Measurements from ENCODE around the gene KCTD17.

The KCTD17 gene, protein sequence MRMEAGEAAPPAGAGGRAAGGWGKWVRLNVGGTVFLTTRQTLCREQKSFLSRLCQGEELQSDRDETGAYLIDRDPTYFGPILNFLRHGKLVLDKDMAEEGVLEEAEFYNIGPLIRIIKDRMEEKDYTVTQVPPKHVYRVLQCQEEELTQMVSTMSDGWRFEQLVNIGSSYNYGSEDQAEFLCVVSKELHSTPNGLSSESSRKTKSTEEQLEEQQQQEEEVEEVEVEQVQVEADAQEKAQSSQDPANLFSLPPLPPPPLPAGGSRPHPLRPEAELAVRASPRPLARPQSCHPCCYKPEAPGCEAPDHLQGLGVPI

DNA sequence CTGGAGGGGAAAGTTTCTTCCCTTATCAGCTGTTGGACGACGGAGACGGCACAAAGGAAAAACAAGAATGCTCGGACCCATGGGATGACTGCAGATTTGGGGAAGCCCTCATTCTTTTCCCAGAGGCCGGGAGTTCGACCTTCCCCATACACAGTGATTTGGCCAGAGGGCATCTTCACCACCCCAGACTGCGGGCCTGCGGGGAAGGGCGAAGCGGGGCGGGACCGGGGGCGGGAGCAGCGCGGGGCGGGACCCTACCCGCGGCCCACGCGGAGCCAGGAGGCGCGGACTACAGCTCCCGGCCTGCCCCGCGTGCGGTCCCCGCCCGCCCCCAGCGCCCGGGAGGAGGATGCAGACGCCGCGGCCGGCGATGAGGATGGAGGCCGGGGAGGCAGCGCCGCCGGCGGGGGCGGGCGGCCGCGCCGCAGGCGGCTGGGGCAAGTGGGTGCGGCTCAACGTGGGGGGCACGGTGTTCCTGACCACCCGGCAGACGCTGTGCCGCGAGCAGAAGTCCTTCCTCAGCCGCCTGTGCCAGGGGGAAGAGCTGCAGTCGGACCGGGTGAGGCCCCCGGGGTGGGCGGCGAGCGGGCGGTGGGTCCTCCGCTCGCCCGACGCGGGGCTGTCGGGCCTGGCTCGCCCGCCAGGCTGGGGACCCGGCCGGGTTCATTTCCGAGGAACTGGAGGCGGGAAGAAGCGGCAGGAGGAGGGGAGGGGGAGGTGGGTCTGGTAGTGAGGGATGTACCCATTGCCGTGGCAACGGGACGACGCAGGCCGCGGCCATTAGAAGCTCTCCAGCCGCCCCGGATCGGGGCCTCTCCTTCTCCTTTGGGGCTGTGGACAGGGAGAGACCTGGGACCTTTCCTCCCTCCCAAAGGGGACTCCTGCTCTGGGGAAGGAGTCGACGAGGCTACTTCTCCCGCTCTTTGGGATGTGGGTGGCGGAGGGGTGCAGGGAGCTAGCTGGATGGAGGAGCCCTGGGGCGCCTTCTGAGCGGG lies at the start of gene KCTD17:
TSS of gene KCTD17 (plus strand) at position 352 of the 995 bp plus-strand sequence. CDS start at position 371, 19 bp downstream.
- Histone ChIP-seq H3K36me3 (ENCODE audit: control insufficient read depth, insufficient read depth, low read length) (peaks cover 26% of the 10 kb centered on the region), H3K27ac (ENCODE audit: low read depth, low read length) (no peak within 1 kb of the TSS), H3K27me3 (ENCODE audit: control insufficient read depth, insufficient read depth, low read length) (peaks cover 6% of the 10 kb centered on the region; the same call in 1 of the 2 replicates), H3K4me1 (ENCODE audit: control insufficient read depth, insufficient read depth, low read length) (peaks cover 3% of the 10 kb centered on the region; the same call in 1 of the 2 replicates), H3K4me3 (ENCODE audit: low read depth, low read length) (peak within 1 kb of the TSS; percentile 83), H3K9ac (ENCODE audit: low read depth, low read length) (no peak within 1 kb of the TSS), H3K9me3 (ENCODE audit: control insufficient read depth, insufficient read depth, low read length) (no peaks in the 10 kb centered on the region)

DNA sequence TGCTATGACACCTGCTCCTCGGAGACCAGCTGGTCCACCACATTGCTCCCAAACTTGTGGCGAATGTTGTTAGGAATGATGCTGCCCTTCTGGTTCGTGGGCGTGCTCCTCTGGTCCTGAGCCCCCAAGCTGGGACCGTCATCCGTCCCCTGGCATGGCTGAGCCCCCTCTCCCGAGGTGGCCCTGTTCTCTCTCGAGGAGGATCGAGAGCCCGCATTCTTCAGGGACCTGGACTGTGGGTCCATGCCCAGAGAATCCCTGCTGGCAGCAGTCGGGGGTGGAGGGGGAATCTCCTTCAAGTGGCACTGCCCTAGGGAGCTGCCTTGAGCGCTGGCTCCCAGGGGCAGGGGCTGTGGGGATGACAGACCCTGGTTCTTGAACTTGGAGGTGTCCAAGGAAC lies 49.7 kb upstream of the KCTD17 start:
- no peak overlapping the region for H3K27ac ChIP-seq (ENCODE audit: low read depth, low read length)
- H3K4me1 ChIP-seq (ENCODE audit: control insufficient read depth, insufficient read depth, low read length) = no peaks in the 10 kb centered on the region
- no peaks in the 10 kb centered on the region for H3K36me3 ChIP-seq (ENCODE audit: control insufficient read depth, insufficient read depth, low read length)
- H3K4me3 ChIP-seq (ENCODE audit: low read depth, low read length) = no peak overlapping the region
- H3K27me3 ChIP-seq (ENCODE audit: control insufficient read depth, insufficient read depth, low read length) = no peaks in the 10 kb centered on the region; the same call in 1 of the 2 replicates
- H3K9me3 ChIP-seq (ENCODE audit: control insufficient read depth, insufficient read depth, low read length) = no peaks in the 10 kb centered on the region
- H3K9ac ChIP-seq (ENCODE audit: low read depth, low read length) = no peak overlapping the region

DNA sequence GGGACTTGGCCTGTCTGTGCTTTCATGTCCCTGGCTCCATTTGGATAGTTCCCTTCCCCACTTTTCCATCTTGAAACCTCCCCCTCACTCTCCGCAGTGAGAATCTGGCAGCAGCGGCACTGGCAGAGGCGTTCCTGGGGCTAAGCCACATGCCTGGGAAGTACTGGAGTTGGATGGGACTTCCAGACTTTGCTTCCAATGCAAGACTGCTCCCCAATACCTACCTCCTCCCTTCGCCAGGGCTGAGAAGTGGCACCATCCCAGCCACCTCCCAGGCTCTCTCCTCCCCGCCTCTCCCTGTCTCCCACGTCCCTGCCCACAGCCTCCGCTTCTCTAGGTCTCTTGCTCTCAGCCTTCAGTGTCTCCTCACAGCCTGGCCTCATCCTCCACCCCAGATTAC lies 48.9 kb upstream of the KCTD17 start:
- no peak overlapping the region for H3K27ac ChIP-seq (ENCODE audit: low read depth, low read length)
- no peak overlapping the region for H3K4me3 ChIP-seq (ENCODE audit: low read depth, low read length)
- no peak overlapping the region for H3K9ac ChIP-seq (ENCODE audit: low read depth, low read length)
- H3K36me3 ChIP-seq (ENCODE audit: control insufficient read depth, insufficient read depth, low read length) = no peaks in the 10 kb centered on the region
- no peaks in the 10 kb centered on the region for H3K4me1 ChIP-seq (ENCODE audit: control insufficient read depth, insufficient read depth, low read length)
- no peaks in the 10 kb centered on the region; the same call in 1 of the 2 replicates for H3K27me3 ChIP-seq (ENCODE audit: control insufficient read depth, insufficient read depth, low read length)
- H3K9me3 ChIP-seq (ENCODE audit: control insufficient read depth, insufficient read depth, low read length) = no peaks in the 10 kb centered on the region

DNA sequence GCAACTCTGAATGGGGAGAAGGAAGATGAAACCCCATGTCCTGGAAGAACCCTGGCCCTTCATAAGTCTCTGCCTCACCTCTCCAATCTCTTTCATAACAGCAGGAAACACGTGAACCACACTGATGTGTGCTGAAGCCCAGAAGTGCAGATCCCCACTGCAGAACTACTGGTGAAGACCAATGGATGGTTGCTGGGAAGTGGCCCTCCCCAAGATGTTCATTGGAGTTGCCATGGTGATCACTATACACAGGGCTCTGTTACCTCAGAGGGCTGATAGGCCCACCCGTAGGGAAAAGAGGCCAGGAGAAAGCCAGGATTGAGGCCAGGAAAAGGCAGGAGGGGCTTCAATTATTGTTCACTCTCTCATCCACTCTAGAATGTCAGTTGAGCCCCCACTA lies 43.9 kb upstream of the KCTD17 start:
- H3K36me3 ChIP-seq (ENCODE audit: control insufficient read depth, insufficient read depth, low read length) = no peaks in the 10 kb centered on the region
- H3K27ac ChIP-seq (ENCODE audit: low read depth, low read length) = no peak overlapping the region
- H3K9me3 ChIP-seq (ENCODE audit: control insufficient read depth, insufficient read depth, low read length) = no peaks in the 10 kb centered on the region
- no peaks in the 10 kb centered on the region for H3K4me1 ChIP-seq (ENCODE audit: control insufficient read depth, insufficient read depth, low read length)
- H3K4me3 ChIP-seq (ENCODE audit: low read depth, low read length) = no peak overlapping the region
- H3K27me3 ChIP-seq (ENCODE audit: control insufficient read depth, insufficient read depth, low read length) = peaks cover 9% of the 10 kb centered on the region
- no peak overlapping the region for H3K9ac ChIP-seq (ENCODE audit: low read depth, low read length)

DNA sequence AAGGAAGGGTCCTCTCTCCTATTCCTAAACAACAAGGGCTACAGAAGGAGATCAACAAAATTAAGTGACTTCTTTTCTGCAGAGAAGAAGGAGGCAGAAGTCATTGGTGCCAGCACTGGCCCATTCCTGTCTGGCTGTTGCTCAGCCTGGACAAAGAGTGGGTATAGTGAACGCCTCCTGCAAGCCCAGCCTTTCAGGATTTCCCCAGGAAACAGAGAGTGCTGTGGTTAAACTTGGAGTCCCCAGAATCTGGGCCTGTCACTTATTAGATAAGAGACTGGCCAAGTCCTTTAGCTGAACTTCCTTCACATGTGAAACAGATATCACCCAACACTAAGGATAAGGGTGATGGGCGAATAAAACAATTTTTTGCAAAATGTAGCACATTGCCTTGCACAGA lies 43.2 kb upstream of the KCTD17 start:
- peaks cover 9% of the 10 kb centered on the region for H3K27me3 ChIP-seq (ENCODE audit: control insufficient read depth, insufficient read depth, low read length)
- H3K4me1 ChIP-seq (ENCODE audit: control insufficient read depth, insufficient read depth, low read length) = no peaks in the 10 kb centered on the region
- H3K27ac ChIP-seq (ENCODE audit: low read depth, low read length) = no peak overlapping the region
- H3K36me3 ChIP-seq (ENCODE audit: control insufficient read depth, insufficient read depth, low read length) = no peaks in the 10 kb centered on the region
- no peaks in the 10 kb centered on the region for H3K9me3 ChIP-seq (ENCODE audit: control insufficient read depth, insufficient read depth, low read length)
- no peak overlapping the region for H3K9ac ChIP-seq (ENCODE audit: low read depth, low read length)
- no peak overlapping the region for H3K4me3 ChIP-seq (ENCODE audit: low read depth, low read length)

DNA sequence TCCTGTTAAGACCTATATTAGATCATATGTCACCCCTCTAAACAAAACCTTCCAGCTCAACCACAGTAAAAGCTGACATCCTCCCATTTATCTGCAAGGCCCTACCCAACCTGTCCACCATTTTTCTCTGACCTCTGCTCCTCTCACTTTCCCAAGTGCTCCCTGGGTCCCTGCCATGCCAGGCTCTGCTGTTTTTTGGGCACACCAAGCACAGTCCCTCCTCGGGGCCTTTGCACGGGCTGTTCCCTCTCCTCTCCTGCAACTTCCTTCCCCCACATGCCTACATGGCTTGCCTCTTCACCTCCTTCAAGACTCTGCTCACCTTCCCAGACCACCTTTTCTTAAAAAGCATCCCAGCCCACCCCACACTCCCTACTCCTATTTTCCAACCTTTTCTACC lies 42.1 kb upstream of the KCTD17 start:
- H3K36me3 ChIP-seq (ENCODE audit: control insufficient read depth, insufficient read depth, low read length) = no peaks in the 10 kb centered on the region
- H3K9me3 ChIP-seq (ENCODE audit: control insufficient read depth, insufficient read depth, low read length) = no peaks in the 10 kb centered on the region
- peaks cover 9% of the 10 kb centered on the region for H3K27me3 ChIP-seq (ENCODE audit: control insufficient read depth, insufficient read depth, low read length)

DNA sequence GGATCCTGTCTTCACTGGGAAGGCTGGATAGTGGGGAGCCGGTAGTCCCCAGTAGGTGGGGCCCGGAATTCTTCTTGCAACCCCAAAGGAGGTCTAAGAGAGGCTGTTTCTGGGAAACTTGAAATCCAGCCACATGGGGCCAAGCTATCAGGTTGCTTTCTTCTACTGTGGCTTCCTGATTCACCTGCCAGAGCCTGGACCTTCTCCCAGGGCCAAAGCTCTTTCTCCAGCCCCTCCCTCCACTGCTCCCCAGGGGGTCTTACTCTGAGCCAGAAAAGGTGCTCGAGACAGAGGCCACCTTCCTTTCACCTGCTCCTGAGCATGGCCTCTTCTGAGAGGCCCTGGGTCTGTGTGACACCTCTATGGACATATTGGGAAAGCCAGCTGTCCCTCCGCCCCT lies 41.4 kb upstream of the KCTD17 start:
- no peaks in the 10 kb centered on the region for H3K4me1 ChIP-seq (ENCODE audit: control insufficient read depth, insufficient read depth, low read length)
- H3K27me3 ChIP-seq (ENCODE audit: control insufficient read depth, insufficient read depth, low read length) = peaks cover 9% of the 10 kb centered on the region
- no peak overlapping the region for H3K4me3 ChIP-seq (ENCODE audit: low read depth, low read length)
- no peak overlapping the region for H3K27ac ChIP-seq (ENCODE audit: low read depth, low read length)
- no peaks in the 10 kb centered on the region for H3K9me3 ChIP-seq (ENCODE audit: control insufficient read depth, insufficient read depth, low read length)
- no peak overlapping the region for H3K9ac ChIP-seq (ENCODE audit: low read depth, low read length)
- H3K36me3 ChIP-seq (ENCODE audit: control insufficient read depth, insufficient read depth, low read length) = no peaks in the 10 kb centered on the region

More for the DNA sequence above, 42.1 kb upstream of the KCTD17 start:
- H3K27ac ChIP-seq (ENCODE audit: low read depth, low read length) = no peak overlapping the region
- H3K4me3 ChIP-seq (ENCODE audit: low read depth, low read length) = no peak overlapping the region
- no peak overlapping the region for H3K9ac ChIP-seq (ENCODE audit: low read depth, low read length)
- no peaks in the 10 kb centered on the region for H3K4me1 ChIP-seq (ENCODE audit: control insufficient read depth, insufficient read depth, low read length)

DNA sequence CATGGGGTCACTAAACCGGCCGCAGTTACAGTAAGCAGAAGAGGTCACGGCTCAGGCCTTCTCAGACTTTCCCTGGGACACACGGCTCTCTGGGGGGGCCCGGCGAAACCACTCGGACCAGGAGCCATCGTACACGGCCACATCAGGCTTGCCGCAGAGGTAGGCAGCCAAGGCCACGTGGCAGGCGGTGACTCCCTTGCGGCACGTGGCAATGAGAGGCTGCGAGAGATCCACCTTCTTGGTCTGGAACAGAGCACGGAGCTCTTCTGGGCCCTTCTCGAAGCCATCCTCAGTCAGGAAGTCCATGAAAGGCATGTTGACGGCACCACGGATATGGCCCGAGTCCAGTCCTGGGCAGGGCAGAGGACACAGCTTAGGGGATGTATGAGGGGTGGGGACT lies 40.6 kb upstream of the KCTD17 start:
- Histone ChIP-seq H3K9me3 (ENCODE audit: control insufficient read depth, insufficient read depth, low read length) (no peaks in the 10 kb centered on the region), H3K27ac (ENCODE audit: low read depth, low read length) (no peak overlapping the region), H3K4me3 (ENCODE audit: low read depth, low read length) (no peak overlapping the region), H3K9ac (ENCODE audit: low read depth, low read length) (no peak overlapping the region), H3K36me3 (ENCODE audit: control insufficient read depth, insufficient read depth, low read length) (no peaks in the 10 kb centered on the region), H3K4me1 (ENCODE audit: control insufficient read depth, insufficient read depth, low read length) (no peaks in the 10 kb centered on the region), H3K27me3 (ENCODE audit: control insufficient read depth, insufficient read depth, low read length) (peaks cover 9% of the 10 kb centered on the region)

DNA sequence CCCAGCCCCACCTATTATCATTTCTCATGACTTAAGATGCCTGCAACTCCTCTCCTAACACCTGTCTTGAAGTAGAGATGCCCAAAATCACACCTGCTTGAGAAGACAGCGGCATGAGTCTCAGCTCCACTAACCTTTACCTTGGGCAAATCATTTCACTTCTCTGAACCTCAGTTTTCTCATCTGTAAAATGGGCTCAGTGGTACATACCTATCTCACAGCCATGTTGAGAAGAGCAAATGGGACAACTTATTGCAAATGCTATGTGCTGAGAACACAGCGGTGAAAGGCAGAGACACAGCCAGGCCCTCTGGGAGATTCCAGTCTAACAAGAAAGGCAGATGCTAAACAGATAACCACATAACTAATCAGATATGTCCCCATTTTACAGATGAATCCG lies 40.1 kb upstream of the KCTD17 start:
- Histone ChIP-seq H3K4me3 (ENCODE audit: low read depth, low read length) (no peak overlapping the region), H3K9me3 (ENCODE audit: control insufficient read depth, insufficient read depth, low read length) (no peaks in the 10 kb centered on the region), H3K36me3 (ENCODE audit: control insufficient read depth, insufficient read depth, low read length) (peaks cover 4% of the 10 kb centered on the region; the same call in 1 of the 2 replicates), H3K4me1 (ENCODE audit: control insufficient read depth, insufficient read depth, low read length) (no peaks in the 10 kb centered on the region), H3K9ac (ENCODE audit: low read depth, low read length) (no peak overlapping the region), H3K27me3 (ENCODE audit: control insufficient read depth, insufficient read depth, low read length) (peaks cover 9% of the 10 kb centered on the region), H3K27ac (ENCODE audit: low read depth, low read length) (no peak overlapping the region)

DNA sequence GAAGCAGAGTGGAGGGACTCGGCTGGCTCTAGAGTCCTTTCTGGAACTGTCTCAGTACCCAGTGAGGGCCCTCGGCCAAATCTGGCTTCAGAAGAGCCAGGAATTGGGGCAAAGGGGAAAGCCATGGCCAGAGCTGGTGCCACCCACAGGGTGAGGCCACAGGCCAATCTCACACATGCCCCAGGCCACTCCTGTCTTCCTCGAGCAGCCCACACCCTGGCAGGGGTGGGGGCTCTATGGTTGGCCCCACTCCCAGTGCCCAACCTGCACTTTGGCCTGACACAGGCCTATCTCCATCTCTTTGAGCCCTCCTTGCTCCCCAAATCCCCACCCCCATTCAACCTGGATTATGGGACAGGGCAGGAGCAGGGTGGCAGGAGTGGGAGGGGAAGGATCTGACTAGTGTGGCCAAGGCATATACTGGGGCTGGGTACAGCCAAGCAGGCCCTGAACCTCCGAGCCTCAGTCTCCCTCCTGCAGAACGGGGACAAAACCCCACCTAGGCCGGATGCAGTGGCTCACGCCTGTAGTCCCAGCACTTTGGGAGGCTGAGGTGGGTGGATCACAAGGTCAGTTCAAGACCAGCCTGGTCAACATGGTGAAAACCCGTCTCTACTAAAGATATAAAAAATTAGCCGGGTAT lies 39.2 kb upstream of the KCTD17 start:
- Histone ChIP-seq H3K4me3 (ENCODE audit: low read depth, low read length) (no peak overlapping the region), H3K27me3 (ENCODE audit: control insufficient read depth, insufficient read depth, low read length) (peaks cover 9% of the 10 kb centered on the region), H3K27ac (ENCODE audit: low read depth, low read length) (no peak overlapping the region)

More for the DNA sequence above, 39.2 kb upstream of the KCTD17 start:
- H3K36me3 ChIP-seq (ENCODE audit: control insufficient read depth, insufficient read depth, low read length) = peaks cover 13% of the 10 kb centered on the region
- H3K4me1 ChIP-seq (ENCODE audit: control insufficient read depth, insufficient read depth, low read length) = no peaks in the 10 kb centered on the region
- no peak overlapping the region for H3K9ac ChIP-seq (ENCODE audit: low read depth, low read length)
- H3K9me3 ChIP-seq (ENCODE audit: control insufficient read depth, insufficient read depth, low read length) = no peaks in the 10 kb centered on the region
